IMR-90 (cell line): ENCODE results near the gene KRCC1. TPM values are rescaled to one million over a fixed set of nuclear protein-coding genes. Genes with fewer than 3 reads are reported as not detected.

Experiments used
- ATAC-seq: fragments of 200-7000 bp; cut with Tn5 transposase; 2 replicates; pipeline ENCODE4 v1.9.1; 2020; ENCODE audit warnings: low read depth, mild to moderate bottlenecking, moderate library complexity
- BruUV-seq: library from RNA; stranded (reverse); fragments of 400-500 nt; replicated peaks from 2 replicates; lab custom pipeline; 2021; lab: Mats Ljungman, UMichigan
- CTCF ChIA-PET: fragments of 300-600 bp; formaldehyde crosslinking; extraction: SDS; loops from one replicate; lab custom pipeline; 2021; ENCODE audit warnings: antibody characterized with exemption; lab: Yijun Ruan, JAX
- POLR2A ChIA-PET: fragments of 300-600 bp; sonication (Branson Sonifier 250); formaldehyde crosslinking; loops from one replicate; lab custom pipeline; 2022; ENCODE audit warnings: antibody characterized with exemption; ENCODE audit not compliant: unreplicated experiment; lab: Charles Lee
- DNase-seq: peaks from one replicate; pipeline ENCODE4 v3.0.0; 2013
- H2AFZ ChIP-seq: replicated peaks from 2 replicates; pipeline ENCODE3; 2013; ENCODE audit warnings: low read length, mild to moderate bottlenecking; ENCODE audit not compliant: poor library complexity
- H2AK5ac ChIP-seq: 2 replicates; pipeline ENCODE4 v1.6.1; 2013; ENCODE audit warnings: low read depth, low read length, inconsistent platforms
- H2AK9ac ChIP-seq: replicated peaks from 2 replicates; pipeline ENCODE3; 2013; ENCODE audit warnings: mild to moderate bottlenecking, low read depth, low read length, moderate library complexity; ENCODE audit not compliant: poor library complexity
- H2BK120ac ChIP-seq: 2 replicates; pipeline ENCODE4 v1.6.1; 2013; ENCODE audit warnings: low read depth, low read length, inconsistent platforms
- H2BK15ac ChIP-seq: 3 replicates; pipeline ENCODE4 v1.6.1; 2013; ENCODE audit warnings: low read depth, low read length, inconsistent platforms
- H2BK20ac ChIP-seq: 2 replicates; pipeline ENCODE4 v1.6.1; 2013; ENCODE audit warnings: low read depth, mild to moderate bottlenecking, inconsistent platforms, low read length, moderate library complexity
- H2BK5ac ChIP-seq: 2 replicates; pipeline ENCODE4 v1.6.1; 2013; ENCODE audit warnings: mild to moderate bottlenecking, low read depth, low read length, inconsistent platforms; ENCODE audit not compliant: poor library complexity, severe bottlenecking
- H3K14ac ChIP-seq: replicated peaks from 2 replicates; pipeline ENCODE4 v1.6.1; 2013; ENCODE audit warnings: low read depth, low read length, inconsistent platforms
- H3K18ac ChIP-seq: 2 replicates; pipeline ENCODE4 v1.6.1; 2013; ENCODE audit warnings: low read depth, low read length, control low read depth
- H3K23ac ChIP-seq: 2 replicates; pipeline ENCODE4 v1.6.1; 2013; ENCODE audit warnings: low read depth, low read length, inconsistent platforms
- H3K27ac ChIP-seq: 2 replicates; pipeline ENCODE4 v1.5.1; 2013; ENCODE audit warnings: mild to moderate bottlenecking, control low read depth, low read length; ENCODE audit not compliant: insufficient read depth
- H3K27me3 ChIP-seq: 2 replicates; pipeline ENCODE4 v1.6.1; 2013; ENCODE audit warnings: low read length; ENCODE audit not compliant: control insufficient read depth, insufficient read depth
- H3K36me3 ChIP-seq: 2 replicates; pipeline ENCODE4 v1.6.1; 2013; ENCODE audit warnings: low read length, mixed read lengths; ENCODE audit not compliant: control insufficient read depth, insufficient read depth
- H3K4ac ChIP-seq: 2 replicates; pipeline ENCODE4 v1.6.1; 2013; ENCODE audit warnings: low read depth, low read length, inconsistent platforms
- H3K4me1 ChIP-seq: 2 replicates; pipeline ENCODE4 v1.6.1; 2013; ENCODE audit warnings: low read length, mixed read lengths; ENCODE audit not compliant: control insufficient read depth, insufficient read depth
- H3K4me2 ChIP-seq: 2 replicates; pipeline ENCODE4 v1.6.1; 2013; ENCODE audit warnings: low read depth, mild to moderate bottlenecking, control low read depth, low read length, moderate library complexity
- H3K4me3 ChIP-seq: 2 replicates; pipeline ENCODE4 v1.5.1; 2013; ENCODE audit warnings: low read depth, mild to moderate bottlenecking, control low read depth, low read length, moderate library complexity; ENCODE audit not compliant: insufficient read depth
- H3K56ac ChIP-seq: 2 replicates; pipeline ENCODE4 v1.6.1; 2013; ENCODE audit warnings: low read length, inconsistent platforms; ENCODE audit not compliant: insufficient read depth; ENCODE audit errors: extremely low read depth
- H3K79me1 ChIP-seq, 2 experiments: 2 replicates each; pipeline ENCODE4 v1.6.1; 2013; ENCODE audit warnings: low read length in 2 of 2, inconsistent platforms in 1 of 2, low read depth in 1 of 2
- H3K9ac ChIP-seq: 2 replicates; pipeline ENCODE4 v1.6.1; 2013; ENCODE audit warnings: low read depth, low read length, control low read depth
- H3K9me1 ChIP-seq: 2 replicates; pipeline ENCODE4 v1.6.1; 2013; ENCODE audit warnings: low read length, inconsistent platforms; ENCODE audit not compliant: insufficient read depth
- H3K9me3 ChIP-seq: 2 replicates; pipeline ENCODE4 v1.6.1; 2013; ENCODE audit warnings: low read length; ENCODE audit not compliant: control insufficient read depth, insufficient read depth
- H4K20me1 ChIP-seq: 2 replicates; pipeline ENCODE4 v1.6.1; 2013; ENCODE audit warnings: low read length, inconsistent platforms; ENCODE audit not compliant: insufficient read depth
- H4K5ac ChIP-seq: 2 replicates; pipeline ENCODE4 v1.6.1; 2013; ENCODE audit warnings: mild to moderate bottlenecking, low read depth, low read length, control low read depth
- H4K8ac ChIP-seq, 2 experiments: 2 replicates each; pipeline ENCODE4 v1.6.1; 2013; ENCODE audit warnings: low read depth in 2 of 2, low read length in 2 of 2, control low read depth in 1 of 2, inconsistent platforms in 1 of 2
- H4K91ac ChIP-seq: 2 replicates; pipeline ENCODE4 v1.6.1; 2013; ENCODE audit warnings: low read depth, low read length, inconsistent platforms; ENCODE audit not compliant: insufficient read depth
- BHLHE40 ChIP-seq: fragments of 150-350 bp; IDR thresholded peaks from 2 replicates; pipeline ENCODE4 v1.6.1; 2016; ENCODE audit warnings: mild to moderate bottlenecking, low read depth, low read length
- CEBPB ChIP-seq: IDR thresholded peaks from 2 replicates; pipeline ENCODE4 v1.6.1; 2012; ENCODE audit warnings: low read depth, low read length, improper control_type of control experiment
- CHD1 ChIP-seq: IDR thresholded peaks from 2 replicates; pipeline ENCODE4 v1.6.1; 2012; ENCODE audit warnings: low read depth, low read length, improper control_type of control experiment
- CTCF ChIP-seq: conservative IDR thresholded peaks from 2 replicates; pipeline ENCODE4 v1.5.1; 2012; ENCODE audit warnings: mild to moderate bottlenecking, low read depth, low read length, improper control_type of control experiment
- FOS ChIP-seq: fragments of 150-350 bp; IDR thresholded peaks from 2 replicates; pipeline ENCODE4 v1.6.1; 2016; ENCODE audit warnings: low read depth, low read length
- MAFK ChIP-seq: IDR thresholded peaks from 2 replicates; pipeline ENCODE4 v1.6.1; 2012; ENCODE audit warnings: low read depth, low read length, improper control_type of control experiment
- MXI1 ChIP-seq: IDR thresholded peaks from 2 replicates; pipeline ENCODE4 v1.6.1; 2012; ENCODE audit warnings: low read depth, mild to moderate bottlenecking, low read length, moderate library complexity, borderline replicate concordance
- POLR2A ChIP-seq: IDR thresholded peaks from 2 replicates; pipeline ENCODE4 v1.6.1; 2012; ENCODE audit warnings: mild to moderate bottlenecking, low read depth, low read length
- RAD21 ChIP-seq: IDR thresholded peaks from 2 replicates; pipeline ENCODE4 v1.6.1; 2012; ENCODE audit warnings: low read length, improper control_type of control experiment
- RCOR1 ChIP-seq: IDR thresholded peaks from 2 replicates; pipeline ENCODE4 v1.6.1; 2012; ENCODE audit warnings: mild to moderate bottlenecking, low read length, improper control_type of control experiment; ENCODE audit not compliant: insufficient replicate concordance
- RFX5 ChIP-seq: IDR thresholded peaks from 2 replicates; pipeline ENCODE4 v1.8.0; 2012; ENCODE audit warnings: low read depth, mild to moderate bottlenecking, low read length, moderate library complexity
- USF2 ChIP-seq: fragments of 150-350 bp; IDR thresholded peaks from 2 replicates; pipeline ENCODE4 v1.6.1; 2017; ENCODE audit warnings: mild to moderate bottlenecking, antibody characterized with exemption, low read length, low read depth
- WGBS, 2 experiments: methylation state at CpG; one replicate each; pipeline versions ENCODE4 v1.1.5 to v1.1.7; 2013; ENCODE audit warnings: missing lambda C conversion rate in 2 of 2; ENCODE audit not compliant: insufficient read length in 1 of 2; ENCODE audit errors: extremely low coverage in 2 of 2; 5-methylcytosine and 5-hydroxymethylcytosine counted together
- dilution Hi-C: fragments of 300-500 bp; cut with HindIII; formaldehyde crosslinking; loops from one replicate; pipeline ENCODE4 v1.14.3; 2018; ENCODE audit warnings: low sequenced_read_pairs; ENCODE audit not compliant: unreplicated experiment
- in situ Hi-C: fragments of 300-500 bp; cut with MboI; formaldehyde crosslinking; loops from 3 replicates; pipeline ENCODE4 v1.14.3; 2019; ENCODE audit warnings: low sequenced_read_pairs, inconsistent platforms, mixed read lengths
- intact Hi-C: fragments of 100-400 bp; cut with micrococcal nuclease; formaldehyde crosslinking; loops from 2 replicates; pipeline ENCODE4 v1.10.0; 2022
- polyA plus RNA-seq, 3 experiments: library from polyadenylated mRNA; depleted of rRNA; stranded (reverse); fragments of >200 nt; gene quantifications; 2 replicates each; pipeline ENCODE4 v1.2.3, GENCODE V29; 2012; ENCODE audit warnings: low replicate concordance in 1 of 3
- total RNA-seq: library from RNA; depleted of rRNA; stranded (reverse); fragments of >200 nt; gene quantifications from 2 replicates; pipeline ENCODE4 v1.2.3, GENCODE V29; 2012

Gene KRCC1
- total and polyA plus RNA-seq, 2 of the 4 experiments (the other 2 are of a cell fraction) = 14.3 to 16.5 TPM

- Histone ChIP-seq H3K56ac (no peak overlapping the region), H2BK15ac (no peak overlapping the region), H3K14ac (no peak overlapping the region), H3K4me3 (no peak overlapping the region), H2AFZ (no peak overlapping the region), H2AK9ac (no peak overlapping the region), H3K9me1 (no peaks in the 10 kb centered on the region), H2BK20ac (no peak overlapping the region), H3K23ac (no peak overlapping the region), H3K18ac (no peak overlapping the region), H4K8ac (no peak overlapping the region), H3K36me3 (no peaks in the 10 kb centered on the region), H4K5ac (no peak overlapping the region), H2AK5ac (no peak overlapping the region), H3K9me3 (no peaks in the 10 kb centered on the region), H4K20me1 (no peaks in the 10 kb centered on the region), H3K27me3 (peaks cover 19% of the 10 kb centered on the region), H2BK5ac (no peak overlapping the region), H3K9ac (no peak overlapping the region), H3K27ac (no peak overlapping the region), H3K4me1 (no peaks in the 10 kb centered on the region), H3K4ac (no peak overlapping the region), H3K4me2 (no peak overlapping the region), H3K79me1 (no peaks in the 10 kb centered on the region), H4K91ac (no peak overlapping the region), H2BK120ac (no peak overlapping the region)
- TF ChIP-seq POLR2A = no peak
- no peak for TF ChIP-seq CHD1
- no peak for TF ChIP-seq USF2
- no peak for TF ChIP-seq MAFK
- TF ChIP-seq RFX5 = no peak
- TF ChIP-seq RCOR1 = no peak
- no peak for TF ChIP-seq MXI1
- TF ChIP-seq CEBPB = no peak
- no peak for TF ChIP-seq CTCF
- no peak for TF ChIP-seq RAD21
- no peak for TF ChIP-seq FOS
- TF ChIP-seq BHLHE40 = no peak
- 56% methylated on average over 4 of the region's 5 CpGs; no CpG with 5 or more reads in 1 of the 2 experiments for WGBS, 2 experiments
- DNase-seq = no peak
- dilution Hi-C loops (no loop called here), in situ Hi-C loops (no loop called here), intact Hi-C loops (no loop called here)
- BruUV-seq = no TSS peak
- POLR2A ChIA-PET = no interaction called here
- CTCF ChIA-PET = no interaction called here
- ATAC-seq = no peak
These were observed 30.0 kb upstream of the KRCC1 start for GRCh38 chr2:88085602-88086001.
